Neural cell (in vitro differentiated cells): ENCODE results near the gene IL20RA. TPM values are rescaled to one million over a fixed set of nuclear protein-coding genes. Genes with fewer than 3 reads are reported as not detected.

Experiments
- H2AFZ ChIP-seq: fragments of 200-600, 300-800 bp; sonication (generic), shearing (Covaris generic); 2 replicates; pipeline ENCODE4 v1.6.0; 2014; ENCODE audit warnings: low read depth, mild to moderate bottlenecking, antibody characterized with exemption, low read length, moderate library complexity
- H3F3A ChIP-seq: fragments of 200-600 bp; shearing (Covaris generic); 2 replicates; pipeline ENCODE4 v1.6.1; 2016; ENCODE audit warnings: mild to moderate bottlenecking, moderate library complexity, mixed read lengths, antibody characterized with exemption, low read length; ENCODE audit not compliant: insufficient read depth, poor library complexity, severe bottlenecking
- H3K27ac ChIP-seq: fragments of 200-600, 300-800 bp; sonication (generic), shearing (Covaris generic); 2 replicates; pipeline ENCODE4 v1.5.1; 2014; ENCODE audit warnings: mild to moderate bottlenecking, low read length, moderate library complexity
- H3K27me3 ChIP-seq: fragments of 300-800, 200-600 bp; sonication (generic), shearing (Covaris generic); 2 replicates; pipeline ENCODE4 v1.6.0; 2014; ENCODE audit warnings: mild to moderate bottlenecking, low read depth, low read length, moderate library complexity; ENCODE audit not compliant: insufficient read depth
- H3K36me3 ChIP-seq: fragments of 300-800, 200-600 bp; sonication (generic), shearing (Covaris generic); 2 replicates; pipeline ENCODE4 v1.5.1; 2014; ENCODE audit warnings: mild to moderate bottlenecking, antibody characterized with exemption, low read length, moderate library complexity; ENCODE audit not compliant: insufficient read depth
- H3K4me2 ChIP-seq: fragments of 300-800, 200-600 bp; sonication (generic), shearing (Covaris generic); 2 replicates; pipeline ENCODE4 v1.6.0; 2014; ENCODE audit warnings: mild to moderate bottlenecking, low read length
- H3K4me3 ChIP-seq: fragments of 300-800, 200-600 bp; sonication (generic), shearing (Covaris generic); 2 replicates; pipeline ENCODE4 v1.5.1; 2014; ENCODE audit warnings: mild to moderate bottlenecking, low read length, moderate library complexity
- H3K79me2 ChIP-seq: fragments of 200-600 bp; shearing (Covaris generic); replicated peaks from 2 replicates; pipeline ENCODE4 v1.6.0; 2014; ENCODE audit warnings: mild to moderate bottlenecking, low read length, moderate library complexity; ENCODE audit not compliant: insufficient read depth
- H3K9ac ChIP-seq: fragments of 300-800, 200-600 bp; sonication (generic), shearing (Covaris generic); 2 replicates; pipeline ENCODE4 v1.6.1; 2016; ENCODE audit warnings: mild to moderate bottlenecking, low read length, mixed read lengths
- H3K9me2 ChIP-seq: fragments of 200-600 bp; shearing (Covaris generic); 2 replicates; pipeline ENCODE4 v1.6.1; 2016; ENCODE audit warnings: mild to moderate bottlenecking, low read length, mixed read lengths; ENCODE audit not compliant: insufficient read depth
- H3K9me3 ChIP-seq: fragments of 200-600, 300-800 bp; sonication (generic), shearing (Covaris generic); 2 replicates; pipeline ENCODE4 v1.6.1; 2016; ENCODE audit warnings: mild to moderate bottlenecking, mixed run types, low read length, moderate library complexity, mixed read lengths
- H4K20me1 ChIP-seq: fragments of 200-600 bp; shearing (Covaris generic); 2 replicates; pipeline ENCODE4 v1.6.1; 2016; ENCODE audit warnings: mild to moderate bottlenecking, mixed run types; ENCODE audit not compliant: insufficient read depth
- CTCF ChIP-seq: fragments of 450-650 bp; IDR thresholded peaks from 2 replicates; pipeline ENCODE4 v1.5.1; 2014; ENCODE audit warnings: antibody characterized with exemption, mild to moderate bottlenecking, moderate library complexity; ENCODE audit not compliant: poor library complexity, severe bottlenecking
- EP300 ChIP-seq: fragments of 450-650 bp; conservative IDR thresholded peaks from 2 replicates; pipeline ENCODE4 v1.6.1; 2014; ENCODE audit warnings: antibody characterized with exemption, mild to moderate bottlenecking, moderate library complexity; ENCODE audit not compliant: poor library complexity, severe bottlenecking
- EZH2 ChIP-seq: fragments of 200-600, 300-800 bp; shearing (Covaris generic), sonication (generic); IDR thresholded peaks from 2 replicates; pipeline ENCODE4 v1.6.1; 2014; ENCODE audit warnings: antibody characterized with exemption, low read length, borderline replicate concordance, mild to moderate bottlenecking; ENCODE audit not compliant: insufficient read depth, poor library complexity, severe bottlenecking
- MXI1 ChIP-seq: fragments of 450-650 bp; conservative IDR thresholded peaks from 2 replicates; pipeline ENCODE4 v1.6.1; 2014; ENCODE audit warnings: antibody characterized with exemption, mild to moderate bottlenecking; ENCODE audit not compliant: poor library complexity, severe bottlenecking
- POLR2AphosphoS5 ChIP-seq: IDR thresholded peaks from 2 replicates; pipeline ENCODE4 v1.6.1; 2012
- RAD21 ChIP-seq: fragments of 450-650 bp; conservative IDR thresholded peaks from 2 replicates; pipeline ENCODE4 v1.6.1; 2014; ENCODE audit warnings: antibody characterized with exemption, mild to moderate bottlenecking, moderate library complexity
- REST ChIP-seq: IDR thresholded peaks from 2 replicates; pipeline ENCODE4 v1.6.1; 2012; ENCODE audit warnings: borderline replicate concordance
- SMC3 ChIP-seq: fragments of 450-650 bp; conservative IDR thresholded peaks from 2 replicates; pipeline ENCODE4 v1.6.1; 2014; ENCODE audit warnings: antibody characterized with exemption, mild to moderate bottlenecking, moderate library complexity; ENCODE audit not compliant: poor library complexity
- TAF1 ChIP-seq: IDR thresholded peaks from 2 replicates; pipeline ENCODE4 v1.6.1; 2012; ENCODE audit warnings: low read depth
- polyA plus RNA-seq: library from polyadenylated mRNA; depleted of rRNA; stranded (reverse); fragments of >200 nt; gene quantifications from 2 replicates; pipeline ENCODE4 v1.2.3, GENCODE V29; 2014

Gene IL20RA
- polyA plus RNA-seq, 1 donor from 2014 or later: not detected

- TF ChIP-seq RAD21 (no peak), SMC3 (no peak), TAF1 (no peak), MXI1 (no peak), REST (no peak), CTCF (no peak), EZH2 (no peak), POLR2AphosphoS5 (no peak), EP300 (no peak)
- H3K4me2 ChIP-seq: no peak overlapping the region
- H3K79me2 ChIP-seq: no peaks in the 10 kb centered on the region
- no peak overlapping the region for H3K9ac ChIP-seq
- no peaks in the 10 kb centered on the region for H3K9me3 ChIP-seq
- no peak overlapping the region for H2AFZ ChIP-seq
- no peak overlapping the region for H3K27ac ChIP-seq
- H3K4me3 ChIP-seq: no peak overlapping the region
- peaks cover 22% of the 10 kb centered on the region for H3K27me3 ChIP-seq
- no peaks in the 10 kb centered on the region for H4K20me1 ChIP-seq
- H3K36me3 ChIP-seq: no peaks in the 10 kb centered on the region
- H3K9me2 ChIP-seq: no peaks in the 10 kb centered on the region
- no peaks in the 10 kb centered on the region for H3F3A ChIP-seq
Observed at GRCh38 chr6:137039010-137039409, 5.8 kb downstream of the IL20RA start.

GRCh38 chr6:137036566-137037300 is 8.0 kb downstream of the IL20RA start:
- H3K36me3 ChIP-seq: no peaks in the 10 kb centered on the region
- no peaks in the 10 kb centered on the region for H4K20me1 ChIP-seq
- H3K4me2 ChIP-seq: no peak overlapping the region
- H3K27me3 ChIP-seq: no peaks in the 10 kb centered on the region
- no peak overlapping the region for H2AFZ ChIP-seq
- TF ChIP-seq CTCF (no peak), RAD21 (no peak), EP300 (no peak), POLR2AphosphoS5 (no peak), MXI1 (no peak), EZH2 (no peak), REST (no peak), SMC3 (no peak), TAF1 (no peak)
- H3K9me3 ChIP-seq: no peaks in the 10 kb centered on the region
- H3K79me2 ChIP-seq: no peaks in the 10 kb centered on the region
- no peaks in the 10 kb centered on the region for H3F3A ChIP-seq
- H3K4me3 ChIP-seq: no peak overlapping the region
- H3K9ac ChIP-seq: no peak overlapping the region
- H3K27ac ChIP-seq: no peak overlapping the region
- no peaks in the 10 kb centered on the region for H3K9me2 ChIP-seq
